T1000 (cell line): ENCODE measurements around the gene TRIL.
A peak's percentile ranks its signal among the peaks of the same experiment; 100 is the strongest.

Experiments
- DNase-seq: peaks from one replicate; lab custom pipeline; 2025; ENCODE audit warnings: mixed read lengths; lab: John Stamatoyannopoulos, UW

The TRIL gene

DNA sequence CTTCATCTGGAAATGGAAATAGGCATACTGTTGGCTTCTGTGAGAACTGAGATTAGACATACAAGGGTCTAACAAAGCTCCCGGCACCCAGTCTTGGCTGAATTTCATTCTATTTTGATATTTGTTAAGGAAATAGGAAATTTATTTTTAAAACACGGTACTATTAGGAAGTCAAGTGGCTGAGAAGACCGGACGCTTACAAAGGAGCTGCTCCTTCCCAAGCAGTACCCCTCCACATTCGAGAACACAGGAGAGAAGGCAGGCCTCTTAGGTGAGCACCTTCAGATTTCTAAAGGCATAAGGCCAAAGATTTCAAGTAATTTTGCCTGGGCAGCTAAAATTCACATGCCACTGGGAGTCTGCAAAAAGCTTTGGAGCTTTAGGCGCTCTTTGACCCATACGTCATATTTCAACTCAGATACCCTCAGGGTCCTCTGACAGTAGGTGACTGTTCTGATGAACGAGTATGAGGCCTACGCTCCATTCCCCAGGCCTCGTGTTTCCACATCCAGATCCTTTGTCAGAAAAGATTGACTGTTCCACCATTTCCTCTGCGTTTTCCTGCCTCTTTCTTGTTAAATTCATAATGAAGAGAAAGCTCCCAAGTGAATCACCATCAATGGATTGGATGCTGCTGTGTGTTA is 17.3 kb downstream of the TRIL start:
- no peak for DNase-seq

DNA sequence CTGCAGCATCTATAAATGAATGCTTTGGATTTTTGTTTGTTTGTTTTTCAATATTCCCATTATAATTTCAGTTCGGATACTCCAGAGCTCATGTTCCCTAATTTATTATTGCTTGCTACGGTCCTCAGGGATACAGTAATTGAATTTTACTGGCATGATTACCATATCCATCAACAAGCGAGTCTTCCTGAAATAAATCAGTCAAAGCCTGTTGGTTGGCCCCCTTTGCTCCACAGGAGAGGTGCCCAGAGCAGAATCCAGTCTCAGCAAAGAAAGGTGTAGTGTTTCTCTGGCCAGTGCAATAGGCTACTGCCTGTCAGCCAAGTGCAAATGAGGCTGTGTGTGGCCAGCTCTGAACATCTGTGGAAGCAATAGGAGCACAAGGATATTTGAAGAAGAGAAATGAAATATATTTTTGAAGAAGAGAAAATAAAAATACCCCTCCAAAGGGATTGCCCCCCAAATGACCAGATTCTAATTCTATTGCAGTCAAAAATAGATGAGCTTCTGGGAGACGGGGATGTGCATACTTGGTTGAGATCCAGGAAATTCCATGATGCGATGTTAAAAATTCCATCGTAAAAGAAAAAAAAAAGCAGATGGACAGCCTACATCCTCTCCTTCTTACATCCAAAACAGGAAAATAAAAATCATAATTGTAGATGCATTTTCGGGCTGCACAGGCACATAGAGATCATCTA is 18.1 kb downstream of the TRIL start:
- DNase-seq = no peak

DNA sequence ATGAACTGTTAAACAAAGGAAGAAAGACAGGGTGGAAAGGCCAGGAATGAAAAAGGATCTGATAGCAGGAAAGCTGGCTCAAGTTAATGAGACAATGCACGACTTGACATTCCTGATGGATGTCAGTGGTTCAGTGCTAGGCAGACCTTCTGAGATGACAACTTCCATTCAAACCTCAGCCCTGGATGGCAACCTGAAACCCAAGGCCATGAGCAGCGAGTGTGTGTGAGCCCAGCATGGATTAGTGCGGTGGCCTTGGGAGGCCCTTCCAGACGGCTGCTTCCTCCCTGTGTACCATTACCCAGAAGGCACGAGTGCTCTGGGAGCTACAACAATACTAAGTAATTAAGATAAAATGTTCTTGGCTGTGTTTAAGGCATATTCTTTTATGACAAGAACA is 18.8 kb downstream of the TRIL start:
- no peak for DNase-seq

DNA sequence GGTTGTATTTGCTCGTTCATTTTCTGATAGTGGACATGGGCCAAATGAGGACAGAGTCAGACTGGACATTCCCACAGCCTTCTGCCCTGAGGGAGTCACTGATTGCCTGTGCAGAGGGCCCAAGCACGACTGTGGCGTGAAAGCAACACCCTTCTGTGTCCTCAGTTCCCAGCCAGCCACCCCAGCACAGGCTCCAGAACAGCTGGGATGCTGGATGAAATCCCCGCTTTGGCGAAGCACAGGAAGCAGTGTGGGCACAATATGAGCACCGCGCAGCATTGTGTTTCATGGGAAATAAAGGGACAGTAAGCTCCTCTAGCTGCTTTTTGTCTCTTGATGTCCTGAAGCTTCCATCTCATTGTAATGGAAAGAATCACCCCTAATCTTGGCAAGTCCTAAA is 20.5 kb downstream of the TRIL start:
- DNase-seq = no peak

DNA sequence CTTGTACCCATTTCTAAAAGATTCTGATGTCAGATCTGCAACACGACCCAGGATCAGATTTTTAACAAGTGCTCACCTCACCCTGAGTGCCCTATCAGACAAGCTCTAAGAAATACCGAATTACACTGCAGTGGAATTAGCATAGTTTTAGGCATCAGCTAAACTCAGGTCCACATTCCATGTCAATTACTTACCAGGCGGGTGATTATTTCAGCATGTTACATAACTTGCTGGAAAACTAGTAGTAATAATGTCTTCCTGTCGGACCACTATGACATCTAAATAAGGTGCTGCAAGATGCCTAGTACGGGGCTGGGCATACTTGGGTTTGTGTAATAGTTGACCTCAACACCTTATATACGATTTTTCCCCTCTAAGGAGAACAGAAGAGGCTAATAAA is 21.0 kb downstream of the TRIL start:
- no peak for DNase-seq

DNA sequence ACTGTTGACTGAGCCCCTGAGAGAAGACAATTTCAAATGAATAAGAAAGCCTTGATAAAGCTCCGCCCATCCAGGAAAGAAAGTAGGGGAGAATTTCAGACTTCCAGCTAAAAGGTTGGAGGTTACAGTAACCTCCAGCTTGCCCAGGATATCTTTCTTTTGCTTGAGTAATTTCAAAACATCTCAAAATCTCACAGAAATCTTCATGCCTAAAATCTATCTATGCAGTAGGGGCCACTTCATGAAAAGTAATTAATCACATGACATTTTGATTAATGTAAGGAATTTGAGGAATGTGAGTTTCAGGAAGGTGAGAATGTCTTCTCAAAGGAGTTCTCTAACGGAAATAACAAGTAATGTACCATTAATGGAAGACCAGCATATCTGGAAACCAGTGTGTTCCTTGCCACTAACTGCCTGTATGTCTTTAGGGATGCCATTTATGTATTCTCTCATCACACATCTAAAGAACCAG is 24.2 kb downstream of the TRIL start:
- no peak for DNase-seq

DNA sequence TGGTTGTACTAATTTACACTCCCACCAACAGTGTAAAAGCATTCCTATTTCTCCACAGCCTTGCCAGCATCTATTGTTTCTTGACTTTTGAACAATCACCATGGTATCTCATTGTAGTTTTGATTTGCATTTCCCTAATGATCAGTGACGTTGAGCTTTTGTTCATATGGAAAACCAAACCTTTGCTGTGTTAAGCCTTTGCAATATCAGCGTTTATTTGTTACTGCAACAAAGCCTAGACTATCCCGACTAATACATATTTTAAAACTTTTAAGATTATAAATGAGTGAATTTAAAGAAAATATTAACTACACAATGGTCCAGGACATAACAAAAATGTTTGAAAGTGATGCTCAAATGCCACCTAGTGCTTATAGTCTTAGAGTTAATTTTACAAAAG is 26.6 kb downstream of the TRIL start:
- no peak for DNase-seq

DNA sequence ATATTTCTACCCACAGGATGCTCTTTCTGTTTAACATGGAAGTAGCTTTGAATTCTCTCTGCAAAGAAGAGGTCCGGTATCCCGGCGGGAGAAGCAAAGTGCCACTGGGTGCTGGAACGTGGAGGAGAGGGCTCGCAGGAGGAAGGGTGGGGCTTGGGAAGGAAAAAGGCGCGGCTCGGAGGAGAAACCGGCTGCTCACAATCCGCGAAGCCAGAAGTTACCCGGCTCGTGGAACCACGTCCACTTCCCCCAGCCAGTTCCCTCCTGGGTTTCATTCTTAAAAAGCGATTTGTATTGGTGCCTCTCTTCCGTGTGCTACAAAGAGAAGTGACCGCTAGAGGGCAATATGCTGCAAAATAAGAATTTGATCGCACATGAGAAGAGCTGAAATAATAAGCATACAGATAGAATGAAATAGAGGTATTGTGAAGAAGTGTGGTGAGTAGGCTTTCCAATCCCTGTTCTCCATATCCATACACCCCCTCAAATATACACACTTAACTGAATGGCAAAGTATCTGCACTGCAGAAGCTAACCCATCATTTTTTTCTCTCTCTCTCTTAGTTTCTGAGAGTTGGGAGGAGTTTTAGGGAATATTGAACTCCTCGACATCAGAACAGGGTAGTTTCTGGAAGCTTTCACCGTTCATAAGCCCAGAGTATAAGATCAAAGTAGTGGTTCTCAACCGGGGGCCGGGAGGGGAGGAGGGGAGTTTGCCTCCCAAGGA is 31.1 kb downstream of the TRIL start:
- peak; percentile 31 for DNase-seq

DNA sequence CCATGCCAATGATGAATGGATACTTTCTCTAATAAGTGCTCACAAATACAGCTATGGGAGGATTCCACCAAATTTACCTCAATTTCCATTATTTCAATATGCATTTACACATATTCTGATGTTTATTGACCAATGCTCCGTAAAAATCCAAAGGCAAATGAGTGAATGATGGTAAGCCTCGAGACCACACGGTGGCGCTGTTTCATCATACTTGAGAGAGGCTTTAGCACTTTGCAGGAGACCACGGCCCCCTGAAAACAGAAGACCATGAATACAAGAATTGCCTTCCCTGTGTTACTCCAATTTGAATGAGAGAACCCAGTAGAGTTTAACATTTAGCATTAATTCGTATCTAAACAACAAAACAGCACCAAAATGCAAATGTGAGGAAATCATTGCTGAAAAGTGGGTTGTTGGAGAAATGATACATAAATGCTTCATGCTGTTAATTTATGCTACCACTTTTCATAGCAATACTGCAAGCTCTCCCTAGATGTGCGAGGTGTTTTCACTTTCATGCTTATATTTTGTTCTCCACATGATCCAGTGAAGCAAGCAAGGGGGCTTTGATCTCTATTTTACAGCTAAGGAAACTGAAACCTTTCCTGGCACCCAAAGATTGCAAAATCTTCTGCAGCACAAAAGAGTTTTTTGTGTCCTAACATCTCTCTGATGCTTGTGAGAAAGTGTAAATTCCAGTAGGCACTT is 35.4 kb downstream of the TRIL start:
- DNase-seq = no peak

DNA sequence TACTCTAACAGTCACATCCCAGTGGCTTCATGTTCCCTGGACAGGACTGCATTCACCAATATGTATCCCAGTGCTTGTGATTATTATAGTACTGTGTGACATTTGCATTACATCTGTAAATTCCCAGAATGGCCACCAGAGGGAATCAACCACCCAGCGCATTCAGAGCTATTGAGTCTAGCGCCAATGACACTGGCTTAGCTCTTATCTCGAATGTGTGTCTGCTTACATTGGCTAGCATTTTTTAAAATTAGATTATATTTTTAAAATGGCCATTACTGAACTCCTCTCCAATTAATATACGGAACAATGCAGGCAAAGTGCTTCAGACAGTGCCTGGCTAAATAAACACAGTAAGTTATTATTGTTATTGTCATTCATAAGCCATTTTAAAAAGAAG is 36.3 kb downstream of the TRIL start:
- DNase-seq = no peak

DNA sequence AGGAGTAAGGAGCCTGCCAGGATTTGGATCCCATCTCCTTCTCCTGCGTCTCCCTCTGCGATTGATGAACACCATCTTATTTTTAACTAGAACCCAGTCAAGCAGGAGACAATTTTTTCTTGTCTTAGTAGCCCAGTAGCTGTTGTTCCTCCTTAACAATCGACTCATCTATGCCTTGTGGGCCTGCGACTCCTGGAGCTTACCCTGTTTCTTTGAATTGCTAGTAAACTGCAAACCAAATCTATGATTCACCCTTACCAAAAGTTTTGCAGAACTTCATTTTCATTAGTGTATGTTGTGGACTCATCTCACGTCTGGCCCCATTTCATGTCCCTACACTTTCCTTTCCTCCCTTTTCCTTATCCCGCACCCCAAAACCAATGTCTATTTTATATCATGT is 37.7 kb downstream of the TRIL start:
- no peak for DNase-seq

DNA sequence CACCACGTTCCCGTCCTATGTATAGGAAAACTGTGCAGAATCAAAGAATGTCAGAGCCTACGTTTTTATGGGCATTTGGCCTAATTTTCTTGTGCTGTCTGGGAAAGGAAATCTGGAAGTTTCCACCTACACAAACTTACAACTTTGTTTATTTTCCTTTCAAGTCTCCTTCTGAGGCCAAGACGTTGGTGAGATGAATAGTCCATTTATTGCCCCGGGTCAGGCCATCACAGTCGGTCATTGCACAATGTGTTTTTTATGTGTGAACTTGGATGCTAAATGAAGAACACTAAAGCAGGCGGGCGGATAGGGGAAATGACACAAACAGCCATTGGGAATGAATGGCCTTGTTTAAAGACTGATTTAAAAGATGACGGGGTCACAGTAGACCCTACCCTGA is 38.6 kb downstream of the TRIL start:
- no peak for DNase-seq

DNA sequence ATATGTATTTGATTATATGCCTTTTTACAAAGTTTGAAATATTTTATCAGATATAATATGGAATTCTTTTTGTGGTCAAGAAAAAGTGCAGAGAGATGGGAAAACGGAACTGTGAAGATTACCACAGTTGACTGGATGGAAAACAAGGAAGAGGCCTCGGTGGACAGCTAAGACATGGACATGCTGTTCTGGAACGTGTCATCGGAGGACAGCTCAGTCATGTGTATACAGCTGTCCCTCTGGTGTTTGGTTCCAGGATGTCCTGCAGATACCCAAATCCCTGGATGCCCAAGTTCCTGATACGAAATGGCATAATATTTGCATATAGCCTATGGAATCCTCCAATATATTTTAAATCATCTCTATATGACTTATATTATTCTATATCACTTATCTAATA is 49.4 kb downstream of the TRIL start:
- DNase-seq = no peak

DNA sequence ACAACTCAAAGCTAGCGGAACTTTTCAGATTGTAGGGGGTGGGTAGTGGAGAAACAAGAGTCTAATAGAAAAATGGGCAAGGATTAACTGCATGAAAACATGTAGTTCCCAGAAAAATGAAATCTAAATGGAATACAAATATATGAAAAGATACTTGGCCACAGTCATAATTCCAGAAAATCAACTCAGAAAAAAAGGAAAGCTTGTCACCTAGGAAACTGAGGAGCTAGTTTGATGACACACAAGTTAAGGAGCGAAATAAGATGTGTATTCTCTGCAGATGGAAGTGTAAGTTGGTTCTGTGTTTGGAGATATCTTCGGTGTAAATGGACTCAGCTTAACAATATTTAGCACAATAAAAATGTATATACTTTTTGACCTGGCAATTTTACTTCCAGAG is 52.7 kb downstream of the TRIL start:
- no peak for DNase-seq

DNA sequence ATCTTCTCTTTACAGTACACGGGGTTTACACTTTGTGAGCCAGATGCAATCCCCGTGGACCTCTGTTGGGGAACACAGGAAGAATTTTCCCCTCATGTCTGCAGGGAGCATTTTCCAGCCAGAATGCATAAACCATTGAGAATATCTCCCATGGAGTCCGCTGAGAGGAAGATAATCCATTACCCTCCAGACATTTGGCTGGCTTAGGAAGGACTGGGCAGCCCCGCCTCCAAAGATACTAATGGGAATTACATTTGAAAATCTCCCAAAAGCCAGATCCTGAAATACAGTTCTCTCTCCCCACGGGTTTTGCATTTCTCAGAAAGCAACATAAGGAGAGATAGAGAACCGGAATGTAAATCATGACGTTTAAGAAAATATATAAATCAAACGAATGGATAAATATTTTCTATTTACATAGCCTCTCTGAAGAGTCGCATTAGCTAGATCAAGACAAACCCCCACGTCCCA is 53.5 kb downstream of the TRIL start:
- DNase-seq = no peak

DNA sequence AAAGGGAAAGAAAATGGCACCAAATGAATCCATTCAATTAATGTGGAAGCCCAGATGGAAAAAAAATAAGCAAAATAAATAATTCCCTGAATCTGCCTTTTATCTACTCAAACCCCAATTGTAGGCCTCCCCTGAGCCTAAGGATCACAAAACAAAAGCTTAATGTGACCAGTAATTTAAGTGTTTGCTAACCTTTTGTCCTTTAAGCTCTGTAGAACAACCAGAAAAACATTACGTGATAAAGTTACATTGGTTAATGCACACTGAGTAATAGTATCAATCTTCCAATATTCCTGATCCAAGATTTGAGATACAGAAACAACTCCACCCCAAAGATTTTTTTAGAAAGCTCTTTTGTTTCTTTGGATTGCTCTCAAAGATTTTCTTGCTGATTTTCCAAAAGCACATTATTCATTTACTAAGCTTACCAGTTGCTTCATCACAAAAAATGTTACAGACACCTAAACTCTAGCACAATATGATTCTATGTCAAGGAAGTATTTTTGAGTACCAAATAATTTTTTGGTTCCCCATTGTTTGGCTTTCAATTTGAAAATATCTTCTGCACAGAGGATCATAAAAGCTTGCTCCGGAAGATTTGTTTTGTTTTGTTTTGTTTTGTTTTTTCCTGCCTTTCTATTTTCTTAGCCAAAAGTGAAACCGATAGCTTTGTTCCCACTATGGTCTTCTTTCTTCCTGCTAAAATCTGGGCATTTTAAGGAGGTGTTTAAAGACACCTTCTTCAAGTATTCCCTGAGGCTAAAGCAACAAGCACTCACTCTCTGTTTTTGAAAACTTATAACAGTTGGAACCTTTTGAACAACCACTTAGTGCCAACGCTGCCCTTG is 54.2 kb downstream of the TRIL start:
- no peak for DNase-seq
